Measurements from ENCODE around the gene IQSEC3. TPM values are rescaled to one million over a fixed set of nuclear protein-coding genes. Genes with fewer than 3 reads are reported as not detected.
"Not testable (repeated sequence)": the region's sequence is repeated elsewhere in the genome, so short reads cannot be mapped to it uniquely, and the experiment has no call there.

IQSEC3 gene
- polyA plus RNA-seq, 4 donors = 6.5 to 12.4 (median 8.7) TPM

GRCh38 chr12:51962-52361 lies 14.6 kb upstream of the IQSEC3 start:
- not testable (repeated sequence) for DNase-seq (ENCODE audit: low read depth in 4 of 4, low spot score in 2 of 4)

- DNase-seq (ENCODE audit: low read depth in 4 of 4, low spot score in 2 of 4) = not testable (repeated sequence)
These were observed 13.4 kb upstream of the IQSEC3 start for GRCh38 chr12:52902-53734.

DNA sequence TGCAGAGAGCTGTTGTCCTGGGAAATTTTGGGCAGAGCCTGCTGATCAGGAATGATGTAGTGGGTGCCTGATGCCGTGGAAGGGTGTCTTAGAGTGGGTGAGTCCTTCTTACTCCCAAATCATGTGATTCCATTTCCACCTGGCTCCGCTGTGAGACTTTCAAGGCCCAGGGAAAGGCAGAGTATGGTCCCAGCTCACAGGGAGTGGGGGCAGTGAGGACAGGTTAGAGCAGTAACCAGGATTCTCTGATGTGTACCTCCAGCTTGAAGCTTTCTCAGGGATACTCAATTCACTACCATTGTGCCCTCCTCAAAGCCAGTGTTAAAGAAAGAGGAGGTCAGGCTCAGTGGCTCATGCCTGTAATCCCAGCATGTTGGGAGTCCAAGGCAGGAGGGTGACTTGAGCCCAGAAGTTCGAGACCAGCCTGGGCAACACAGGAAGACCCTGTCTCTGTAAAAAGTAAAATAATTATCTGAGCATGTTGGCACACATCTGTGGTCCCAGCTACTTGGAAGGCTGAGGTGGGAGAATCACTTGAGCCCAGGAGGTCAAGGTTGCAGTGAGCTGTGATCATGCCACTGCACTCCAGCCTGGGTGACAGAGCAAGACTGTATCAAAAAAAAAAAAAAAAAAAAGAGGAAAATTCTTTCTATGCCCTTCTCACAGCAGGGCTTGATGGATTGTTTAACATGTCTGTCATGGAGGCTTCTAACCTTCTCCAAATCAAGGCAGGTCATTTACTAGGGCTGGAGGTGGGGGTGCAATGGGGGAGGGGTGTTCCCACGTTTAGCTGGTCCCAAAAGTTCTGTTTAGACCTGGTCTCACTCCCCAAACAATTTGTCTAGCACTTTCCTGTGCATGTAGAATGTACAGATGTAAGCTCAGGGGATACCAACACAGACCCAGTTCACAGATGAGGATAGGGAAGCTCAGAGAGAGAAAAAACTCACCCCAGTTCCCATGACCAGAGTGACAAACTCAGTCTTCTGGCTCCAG lies 12.5 kb upstream of the IQSEC3 start:
- DNase-seq (ENCODE audit: low read depth in 4 of 4, low spot score in 2 of 4) = no peak

GRCh38 chr12:54750-55535 lies 11.6 kb upstream of the IQSEC3 start:
- no peak for DNase-seq (ENCODE audit: low read depth in 4 of 4, low spot score in 2 of 4)

DNA sequence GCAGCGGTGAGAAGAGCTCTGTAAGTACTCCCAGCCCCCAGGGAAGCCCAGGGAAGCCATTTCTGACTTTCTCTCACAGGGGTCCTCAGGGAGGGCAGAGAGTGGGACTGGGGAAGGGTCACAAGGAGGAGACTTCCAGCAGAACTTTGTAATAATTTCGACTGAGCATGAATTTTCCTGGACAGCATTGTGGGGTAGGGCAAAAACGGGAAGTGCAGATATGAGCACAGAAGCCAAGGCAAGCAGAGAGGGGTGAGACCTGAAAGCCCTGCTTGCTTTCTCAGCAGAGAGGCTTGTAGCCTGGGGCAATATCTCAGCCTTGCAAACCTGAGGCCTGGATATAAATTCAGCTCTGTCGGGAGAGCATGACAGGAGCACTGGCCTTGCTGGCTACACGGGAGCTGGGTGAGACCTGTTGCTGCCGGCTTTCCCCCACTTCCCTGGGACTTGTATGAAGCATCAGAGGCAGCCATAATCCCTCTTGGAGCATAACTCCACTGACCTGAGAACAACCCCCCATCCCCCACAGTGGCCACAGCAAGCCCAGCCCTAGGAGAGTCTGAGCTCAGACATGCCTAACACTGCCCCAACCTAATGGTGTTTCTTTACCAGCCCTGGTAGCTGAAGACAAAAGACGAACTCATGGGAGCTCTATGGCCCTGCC lies 9.8 kb upstream of the IQSEC3 start:
- DNase-seq (ENCODE audit: low read depth in 4 of 4, low spot score in 2 of 4) = no peak

GRCh38 chr12:57539-57938 lies 9.0 kb upstream of the IQSEC3 start:
- no peak for DNase-seq (ENCODE audit: low read depth in 4 of 4, low spot score in 2 of 4)

DNA sequence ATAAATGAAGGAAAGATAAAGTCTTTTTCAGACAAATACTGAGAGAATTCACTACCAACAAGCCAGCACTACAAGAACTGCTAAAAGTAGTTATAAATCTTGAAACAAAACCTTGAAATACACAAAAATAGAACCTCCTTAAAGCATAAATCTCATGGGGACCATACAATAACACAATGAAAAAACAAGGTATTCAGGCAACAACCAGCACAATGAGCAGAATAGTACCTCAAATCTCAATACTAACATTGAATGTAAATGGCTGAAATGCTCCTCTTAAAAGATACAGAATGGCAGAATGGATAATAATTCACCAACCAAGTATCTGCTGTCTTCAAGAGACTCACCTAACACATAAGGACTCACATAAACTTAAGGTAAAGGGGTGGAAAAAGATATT lies 7.7 kb upstream of the IQSEC3 start:
- no peak for DNase-seq (ENCODE audit: low read depth in 4 of 4, low spot score in 2 of 4)

DNA sequence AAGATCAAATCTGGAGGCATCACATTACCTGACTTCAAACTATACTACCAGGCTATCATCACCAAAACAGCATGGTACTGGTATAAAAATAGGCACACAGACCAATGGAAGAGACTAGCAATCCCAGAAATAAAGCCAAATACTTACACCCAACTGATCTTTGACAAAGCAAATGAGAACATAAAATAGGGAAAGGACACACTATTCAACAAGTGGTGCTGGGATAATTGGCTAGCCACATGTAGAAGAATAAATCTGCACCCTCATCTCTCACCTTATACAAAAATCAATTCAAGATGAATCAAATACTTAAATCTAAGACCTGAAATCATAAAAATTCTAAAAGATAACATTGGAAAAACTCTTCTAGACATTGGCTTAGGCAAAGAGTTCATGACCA lies 4.7 kb upstream of the IQSEC3 start:
- not testable (repeated sequence) for DNase-seq (ENCODE audit: low read depth in 4 of 4, low spot score in 2 of 4)

DNA sequence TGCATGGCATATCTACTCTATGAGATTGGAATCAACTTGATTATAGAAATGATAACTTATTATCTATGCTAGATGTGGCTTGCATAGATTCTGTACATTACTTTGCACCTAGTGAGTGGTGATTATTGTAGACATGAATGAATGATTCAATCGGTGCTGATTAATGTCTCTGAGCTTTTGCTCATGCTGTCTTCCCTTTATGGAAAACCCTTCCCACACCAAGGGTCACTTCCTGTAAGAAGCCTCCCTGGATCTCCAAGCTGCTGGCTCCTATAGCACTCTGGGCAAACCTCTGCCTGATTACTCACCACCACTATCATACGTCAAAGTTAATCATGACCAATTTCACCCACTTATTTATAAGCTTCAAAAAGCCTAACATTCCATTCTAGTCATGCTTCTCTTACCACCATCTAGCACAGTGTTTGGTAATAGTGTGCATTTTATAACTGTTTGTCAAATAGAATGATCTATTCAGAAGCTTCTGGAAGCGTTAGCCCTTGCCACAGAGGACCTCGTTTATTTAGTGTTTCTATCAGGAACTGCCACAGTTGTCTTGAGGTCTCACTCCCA lies 990 bp upstream of the IQSEC3 start:
- not testable (repeated sequence) for DNase-seq (ENCODE audit: low read depth in 4 of 4, low spot score in 2 of 4)

DNA sequence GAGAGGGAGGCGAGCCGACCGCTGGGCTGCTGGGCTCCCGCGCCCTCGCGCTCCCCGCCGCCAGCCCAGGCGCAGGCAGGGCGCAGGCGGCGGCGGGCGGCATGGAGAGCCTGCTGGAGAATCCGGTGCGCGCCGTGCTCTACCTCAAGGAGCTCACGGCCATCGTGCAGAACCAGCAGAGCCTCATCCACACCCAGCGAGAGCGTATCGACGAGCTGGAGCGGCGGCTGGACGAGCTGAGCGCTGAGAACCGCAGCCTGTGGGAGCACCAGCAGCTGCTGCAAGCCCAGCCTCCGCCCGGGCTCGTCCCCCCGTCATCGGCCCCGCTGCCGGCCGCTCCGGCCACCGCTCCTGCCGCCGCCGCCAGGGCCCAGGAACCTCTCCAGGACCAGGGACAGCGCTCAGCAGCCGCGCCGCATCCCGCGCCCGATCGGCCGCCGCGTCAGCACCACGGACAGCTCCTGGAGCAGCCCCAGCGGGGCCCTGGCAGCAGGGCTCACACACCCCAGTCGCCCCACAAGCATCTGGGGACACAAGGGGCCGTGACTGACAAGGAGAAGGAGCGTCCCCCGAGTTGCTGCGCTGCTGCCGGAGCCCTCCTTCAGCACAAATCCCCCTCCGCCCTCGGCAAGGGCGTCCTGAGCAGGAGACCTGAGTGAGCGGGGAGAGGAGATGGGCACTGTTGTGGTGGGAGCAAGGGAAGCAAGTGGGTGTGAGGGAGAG lies 376 bp downstream of the IQSEC3 start:
- peak in 3 of 4 donors; percentile 18 to 50 (median 25) for DNase-seq (ENCODE audit: low read depth in 4 of 4, low spot score in 2 of 4)

GRCh38 chr12:69677-70076 lies 3.1 kb downstream of the IQSEC3 start:
- DNase-seq (ENCODE audit: low read depth in 4 of 4, low spot score in 2 of 4) = not testable (repeated sequence)

DNA sequence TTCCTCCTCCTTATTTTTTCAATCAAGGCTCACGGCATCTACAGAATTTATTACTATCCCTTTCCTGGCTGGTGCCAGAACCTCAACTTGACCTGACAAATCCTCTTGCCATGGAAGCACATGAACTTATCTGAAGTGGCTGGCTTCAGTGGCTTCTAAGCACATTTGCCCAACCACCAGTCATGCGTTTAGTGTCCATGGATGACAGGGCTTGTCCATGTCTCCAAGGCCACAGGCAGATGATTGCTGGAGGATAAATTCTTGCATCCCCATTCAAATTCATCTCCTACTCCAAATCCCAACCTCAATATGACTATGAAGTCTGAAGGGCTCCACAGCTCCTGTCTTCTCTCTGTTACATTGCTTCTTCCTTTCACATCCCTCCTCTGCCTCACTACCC lies 4.0 kb downstream of the IQSEC3 start:
- DNase-seq (ENCODE audit: low read depth in 4 of 4, low spot score in 2 of 4) = not testable (repeated sequence)

DNA sequence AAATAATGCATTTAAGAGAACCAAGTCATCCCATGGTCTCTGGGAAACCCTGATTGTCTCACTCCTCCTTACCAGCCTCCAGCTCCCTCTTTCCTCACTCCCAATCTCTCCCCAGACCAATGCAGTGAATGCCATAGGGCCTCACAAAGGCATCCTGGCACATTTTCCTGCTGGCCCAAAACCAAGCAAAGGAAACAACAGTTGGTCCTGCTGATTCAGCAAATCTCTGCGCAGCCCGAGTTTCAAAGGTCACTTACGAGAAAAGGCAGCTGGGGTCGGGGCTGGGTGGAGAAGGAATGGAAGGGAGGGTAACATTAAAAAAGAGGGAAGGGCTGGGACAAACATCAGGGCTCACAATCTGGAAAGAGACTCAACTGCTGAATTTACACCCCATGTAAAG lies 5.5 kb downstream of the IQSEC3 start:
- DNase-seq (ENCODE audit: low read depth in 4 of 4, low spot score in 2 of 4) = not testable (repeated sequence)

DNA sequence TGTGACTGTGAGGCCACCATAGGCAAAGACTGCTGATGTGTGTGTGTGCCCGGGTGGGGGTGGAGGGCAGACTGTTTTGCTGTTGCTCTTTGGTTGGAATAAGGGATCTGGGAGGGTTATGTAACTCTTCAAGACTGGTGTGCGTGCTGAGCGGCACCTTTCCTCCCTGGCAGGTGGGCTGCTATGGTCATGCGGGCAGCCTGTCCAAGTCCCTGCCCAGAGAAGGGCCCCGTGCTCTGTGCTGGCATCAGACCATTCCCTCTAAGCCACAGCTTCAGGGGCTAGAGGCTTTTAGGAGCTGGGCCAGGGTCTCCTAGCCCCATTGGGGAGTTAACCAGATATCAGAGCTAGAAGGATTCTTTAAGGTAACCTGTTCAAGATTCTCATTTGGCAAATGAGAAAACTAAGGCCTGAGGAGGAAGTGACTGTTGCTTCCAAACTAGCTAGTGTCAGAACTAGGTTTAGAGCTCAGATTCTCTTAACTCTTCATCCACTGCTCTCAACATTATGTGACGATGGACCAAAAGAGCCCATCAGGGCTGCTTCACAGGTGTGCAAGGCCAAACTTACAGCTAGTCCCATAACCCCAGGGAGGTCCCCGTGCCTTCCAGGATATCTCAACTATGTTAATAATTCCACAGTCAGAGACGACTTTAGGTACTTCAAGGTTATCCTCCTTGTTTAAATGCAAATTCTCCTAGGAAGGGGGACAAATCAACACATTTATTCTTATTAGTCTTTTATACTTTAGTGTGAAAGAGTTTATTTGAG lies 8.0 kb downstream of the IQSEC3 start:
- DNase-seq (ENCODE audit: low read depth in 4 of 4, low spot score in 2 of 4) = not testable (repeated sequence)

- not testable (repeated sequence) for DNase-seq (ENCODE audit: low read depth in 4 of 4, low spot score in 2 of 4)
These were observed 9.0 kb downstream of the IQSEC3 start for GRCh38 chr12:75541-75940.

- not testable (repeated sequence) for DNase-seq (ENCODE audit: low read depth in 4 of 4, low spot score in 2 of 4)
These were observed 9.5 kb downstream of the IQSEC3 start for GRCh38 chr12:76102-76501.

- not testable (repeated sequence) for DNase-seq (ENCODE audit: low read depth in 4 of 4, low spot score in 2 of 4)
These were observed 10.0 kb downstream of the IQSEC3 start for GRCh38 chr12:76551-76950.

GRCh38 chr12:77101-77719 lies 10.6 kb downstream of the IQSEC3 start:
- DNase-seq (ENCODE audit: low read depth in 4 of 4, low spot score in 2 of 4) = not testable (repeated sequence)

Data from left renal cortex interstitium (tissue), 4 donors.